DOHH2 (cell line): ENCODE measurements around the gene SERINC2.

Source experiments
- H3F3A ChIP-seq: fragments of 200-600 bp; sonication (generic), shearing (Covaris generic); 2 replicates; pipeline ENCODE4 v1.6.0; 2016; ENCODE audit warnings: antibody characterized with exemption, mild to moderate bottlenecking; ENCODE audit not compliant: control insufficient read depth, insufficient read depth
- H3K27ac ChIP-seq: fragments of 200-600 bp; sonication (generic); 2 replicates; pipeline ENCODE4 v1.5.1; 2014; ENCODE audit warnings: low read depth, mild to moderate bottlenecking, low read length, moderate library complexity
- H3K27me3 ChIP-seq: fragments of 200-600 bp; sonication (generic); 2 replicates; pipeline ENCODE4 v1.6.1; 2014; ENCODE audit warnings: mild to moderate bottlenecking, low read length, mixed read lengths; ENCODE audit not compliant: control insufficient read depth
- H3K36me3 ChIP-seq: fragments of 200-600 bp; sonication (generic); 2 replicates; pipeline ENCODE4 v1.6.1; 2014; ENCODE audit warnings: mild to moderate bottlenecking, low read length, moderate library complexity, mixed read lengths; ENCODE audit not compliant: control insufficient read depth
- H3K4me1 ChIP-seq: fragments of 200-600 bp; sonication (generic); 2 replicates; pipeline ENCODE4 v1.6.1; 2014; ENCODE audit warnings: mild to moderate bottlenecking, low read length, mixed read lengths; ENCODE audit not compliant: control insufficient read depth
- H3K4me2 ChIP-seq: fragments of 200-600 bp; sonication (generic); 2 replicates; pipeline ENCODE4 v1.6.0; 2014; ENCODE audit warnings: mild to moderate bottlenecking, low read length, moderate library complexity
- H3K4me3 ChIP-seq: fragments of 200-600 bp; sonication (generic); 2 replicates; pipeline ENCODE4 v1.5.1; 2014; ENCODE audit warnings: mild to moderate bottlenecking, low read length, mixed read lengths
- H3K79me2 ChIP-seq: fragments of 200-600 bp; sonication (generic); 2 replicates; pipeline ENCODE4 v1.6.1; 2014; ENCODE audit warnings: mild to moderate bottlenecking, low read length, mixed read lengths; ENCODE audit not compliant: control insufficient read depth
- H3K9me2 ChIP-seq: fragments of 200-600 bp; sonication (generic); replicated peaks from 2 replicates; pipeline ENCODE4 v1.6.1; 2014; ENCODE audit warnings: mild to moderate bottlenecking, low read length, mixed read lengths; ENCODE audit not compliant: control insufficient read depth
- H3K9me3 ChIP-seq: fragments of 200-600 bp; sonication (generic); 2 replicates; pipeline ENCODE4 v1.6.1; 2014; ENCODE audit warnings: antibody characterized with exemption, low read length, mixed read lengths; ENCODE audit not compliant: control insufficient read depth, insufficient read depth
- H4K20me1 ChIP-seq: fragments of 200-600 bp; sonication (generic); 2 replicates; pipeline ENCODE4 v1.6.0; 2014; ENCODE audit warnings: low read depth, mild to moderate bottlenecking, antibody characterized with exemption, low read length, moderate library complexity; ENCODE audit not compliant: control insufficient read depth, insufficient read depth
- CTCF ChIP-seq: fragments of 200-600 bp; sonication (generic); IDR thresholded peaks from one replicate; pipeline ENCODE4 v1.5.1; 2014; ENCODE audit warnings: antibody characterized with exemption, mild to moderate bottlenecking, low read depth, low read length; ENCODE audit not compliant: poor library complexity, severe bottlenecking
- EZH2phosphoT487 ChIP-seq: fragments of 200-600 bp; sonication (generic); IDR thresholded peaks from 2 replicates; pipeline ENCODE4 v1.6.1; 2017; ENCODE audit warnings: borderline replicate concordance, mild to moderate bottlenecking, antibody characterized with exemption, low read length, moderate library complexity, mixed read lengths

Gene SERINC2

GRCh38 chr1:31437433-31438037 is 24.5 kb downstream of the SERINC2 start:
- H3K79me2 ChIP-seq = no peaks in the 10 kb centered on the region
- no peak overlapping the region for H3K4me3 ChIP-seq
- H4K20me1 ChIP-seq = no peaks in the 10 kb centered on the region
- no peak overlapping the region for H3K27ac ChIP-seq
- no peak overlapping the region for H3K4me2 ChIP-seq
- peaks cover 24% of the 10 kb centered on the region for H3F3A ChIP-seq
- H3K36me3 ChIP-seq = peaks cover 21% of the 10 kb centered on the region
- H3K9me3 ChIP-seq = no peaks in the 10 kb centered on the region
- H3K9me2 ChIP-seq = no peaks in the 10 kb centered on the region
- TF ChIP-seq CTCF (no peak), EZH2phosphoT487 (no peak)
- H3K27me3 ChIP-seq = no peaks in the 10 kb centered on the region
- peaks cover 56% of the 10 kb centered on the region for H3K4me1 ChIP-seq

- Histone ChIP-seq H3K9me3 (peaks cover 10% of the 10 kb centered on the region), H3K36me3 (peaks cover 10% of the 10 kb centered on the region), H3K27ac (peak overlapping the region; percentile 95), H3K4me1 (peaks cover 73% of the 10 kb centered on the region), H3F3A (peaks cover 24% of the 10 kb centered on the region), H3K4me3 (peak overlapping the region; percentile 41), H3K79me2 (no peaks in the 10 kb centered on the region), H3K9me2 (no peaks in the 10 kb centered on the region), H3K27me3 (no peaks in the 10 kb centered on the region), H4K20me1 (no peaks in the 10 kb centered on the region), H3K4me2 (peak overlapping the region; percentile 72)
- TF ChIP-seq EZH2phosphoT487 (no peak), CTCF (no peak)
Measured at GRCh38 chr1:31439276-31439675, 26.3 kb downstream of the SERINC2 start.

DNA sequence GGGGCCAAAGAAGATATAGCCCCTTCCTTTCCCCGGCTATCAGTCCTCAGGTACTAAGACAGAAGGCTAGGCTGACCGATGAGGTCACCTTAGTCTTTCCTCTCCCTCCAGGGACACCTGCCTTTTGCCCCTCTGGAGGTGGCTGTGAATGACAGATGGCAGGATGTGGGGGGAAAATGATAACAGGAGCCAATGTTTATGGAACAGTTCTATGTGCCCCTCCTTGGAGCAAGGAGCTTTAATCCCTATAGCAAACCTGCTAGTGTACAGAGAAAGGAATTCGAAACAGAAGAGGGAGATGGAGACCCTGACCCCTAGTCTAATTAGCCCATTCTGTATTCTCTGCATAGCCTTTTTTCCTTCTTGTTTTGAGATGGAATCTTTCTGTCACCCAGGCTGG is 28.1 kb downstream of the SERINC2 start:
- Histone ChIP-seq H4K20me1 (no peaks in the 10 kb centered on the region), H3K4me3 (peak overlapping the region; percentile 58), H3F3A (peaks cover 26% of the 10 kb centered on the region), H3K4me2 (peak overlapping the region; percentile 72), H3K9me2 (no peaks in the 10 kb centered on the region), H3K36me3 (peaks cover 7% of the 10 kb centered on the region), H3K79me2 (no peaks in the 10 kb centered on the region), H3K27me3 (no peaks in the 10 kb centered on the region), H3K4me1 (peaks cover 91% of the 10 kb centered on the region), H3K27ac (peak overlapping the region; percentile 95), H3K9me3 (peaks cover 10% of the 10 kb centered on the region)
- no peak for TF ChIP-seq EZH2phosphoT487

DNA sequence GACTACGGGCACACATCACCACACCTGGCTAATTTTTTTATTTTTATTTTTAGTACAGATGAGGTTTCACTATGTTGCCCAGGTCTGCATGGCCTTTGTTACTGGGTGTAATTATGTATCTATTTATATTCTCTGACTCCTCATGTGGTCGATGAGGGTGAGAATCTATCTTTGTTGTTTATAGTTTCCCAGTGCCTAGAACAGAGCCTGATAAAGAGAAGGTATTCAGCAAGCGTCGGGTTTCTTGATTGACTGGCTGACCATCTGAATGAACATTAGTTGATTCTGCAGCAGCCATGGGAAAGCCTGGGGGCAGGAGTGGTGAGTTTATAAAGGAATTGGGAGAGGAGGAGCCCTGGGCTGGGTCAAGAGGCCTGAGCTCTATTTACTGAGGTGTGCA is 28.5 kb downstream of the SERINC2 start:
- Histone ChIP-seq H3K4me2 (peak overlapping the region; percentile 72), H3K36me3 (peaks cover 7% of the 10 kb centered on the region), H3K9me2 (no peaks in the 10 kb centered on the region), H3F3A (peaks cover 26% of the 10 kb centered on the region), H3K4me1 (peaks cover 92% of the 10 kb centered on the region), H3K27me3 (no peaks in the 10 kb centered on the region), H3K4me3 (peak overlapping the region; percentile 58), H3K27ac (peak overlapping the region; percentile 95), H3K9me3 (peaks cover 10% of the 10 kb centered on the region), H3K79me2 (no peaks in the 10 kb centered on the region), H4K20me1 (no peaks in the 10 kb centered on the region)
- TF ChIP-seq EZH2phosphoT487 (no peak), CTCF (no peak)
